Endothelial cell of umbilical vein (primary cell): Measurements from ENCODE around the gene CCDC177. TPM values are rescaled to one million over a fixed set of nuclear protein-coding genes. Genes with fewer than 3 reads are reported as not detected.

Experiments used
- BruUV-seq: library from RNA; stranded (reverse); fragments of 400-500 nt; replicated peaks from 2 replicates; lab custom pipeline; 2021; lab: Mats Ljungman, UMichigan
- CTCF ChIA-PET: fragments of 300-600, 350-600 bp; sonication (Branson Sonifier 250); formaldehyde crosslinking; loops from one replicate; lab custom pipeline; 2021; ENCODE audit warnings: antibody characterized with exemption, inconsistent platforms; lab: Charles Lee
- POLR2A ChIA-PET: fragments of 300-600, 350-600 bp; sonication (Branson Sonifier 250); formaldehyde crosslinking; loops from one replicate; lab custom pipeline; 2021; ENCODE audit warnings: antibody characterized with exemption, inconsistent platforms; lab: Charles Lee
- DNase-seq: peaks from one replicate; pipeline ENCODE4 v3.0.0-alpha.2; 2011; ENCODE audit warnings: low read depth, low spot score
- FAIRE-seq: peaks from 2 replicates; lab custom pipeline; 2011; peaks lifted over from hg19 to GRCh38; lab: Jason Lieb, UNC
- H2AFZ ChIP-seq: 2 replicates; pipeline ENCODE4 v1.6.0; 2012; ENCODE audit warnings: low read depth, low read length, control low read depth, inconsistent platforms
- H3K27ac ChIP-seq: 2 replicates; pipeline ENCODE4 v1.5.1; 2011; ENCODE audit warnings: low read depth, mild to moderate bottlenecking, control low read depth, low read length, moderate library complexity; ENCODE audit not compliant: insufficient read depth
- H3K27me3 ChIP-seq, 2 experiments: 2 replicates each; pipeline versions ENCODE4 v1.6.0 to v1.6.1; 2011; ENCODE audit warnings: low read length in 2 of 2, mixed read lengths in 1 of 2; ENCODE audit not compliant: control insufficient read depth in 2 of 2, insufficient read depth in 2 of 2
- H3K36me3 ChIP-seq, 2 experiments: 2 replicates in 1 of 2; 3 replicates in 1 of 2; pipeline ENCODE4 v1.5.1; 2011; ENCODE audit warnings: low read length in 2 of 2, mild to moderate bottlenecking in 1 of 2, moderate library complexity in 1 of 2; ENCODE audit not compliant: control insufficient read depth in 2 of 2, insufficient read depth in 2 of 2; ENCODE audit errors: extremely low read depth in 1 of 2
- H3K4me1 ChIP-seq: 3 replicates; pipeline ENCODE4 v1.5.1; 2011; ENCODE audit warnings: mild to moderate bottlenecking, low read length; ENCODE audit not compliant: control insufficient read depth, insufficient read depth; ENCODE audit errors: extremely low read depth
- H3K4me2 ChIP-seq: 2 replicates; pipeline ENCODE4 v1.6.1; 2011; ENCODE audit warnings: low read length, control low read depth, mixed read lengths; ENCODE audit not compliant: insufficient read depth
- H3K4me3 ChIP-seq, 3 experiments: fragments of 200-600 bp in 1 of 3; sonication (generic), shearing (Covaris generic) in 1 of 3; replicated peaks in 1 of 3; 2 replicates each; pipeline ENCODE4 v1.5.1; 2011 to 2016; ENCODE audit warnings: control low read depth in 3 of 3, low read length in 3 of 3, mild to moderate bottlenecking in 2 of 3, inconsistent platforms in 1 of 3, low read depth in 1 of 3, moderate library complexity in 1 of 3; ENCODE audit not compliant: insufficient read depth in 1 of 3
- H3K79me2 ChIP-seq: 2 replicates; pipeline ENCODE4 v1.6.0; 2012; ENCODE audit warnings: low read length, inconsistent platforms; ENCODE audit not compliant: control insufficient read depth, insufficient read depth
- H3K9ac ChIP-seq: replicated peaks from 2 replicates; pipeline ENCODE3; 2011; ENCODE audit warnings: low read length, control low read depth; ENCODE audit not compliant: insufficient read depth; ENCODE audit errors: extremely low read depth
- H3K9me1 ChIP-seq: replicated peaks from 3 replicates; pipeline ENCODE4 v1.6.0; 2011; ENCODE audit warnings: mild to moderate bottlenecking, low read length; ENCODE audit not compliant: control insufficient read depth, insufficient read depth; ENCODE audit errors: extremely low read depth
- H3K9me3 ChIP-seq: replicated peaks from 2 replicates; pipeline ENCODE4 v1.5.1; 2012; ENCODE audit warnings: low read length, inconsistent platforms; ENCODE audit not compliant: control insufficient read depth, insufficient read depth
- H4K20me1 ChIP-seq: replicated peaks from 2 replicates; pipeline ENCODE3; 2011; ENCODE audit warnings: mild to moderate bottlenecking, low read length; ENCODE audit not compliant: control insufficient read depth, insufficient read depth; ENCODE audit errors: extremely low read depth
- EZH2 ChIP-seq: IDR thresholded peaks from 2 replicates; pipeline ENCODE4 v1.6.1; 2012; ENCODE audit warnings: borderline replicate concordance, low read depth, mild to moderate bottlenecking, moderate library complexity, low read length, inconsistent platforms; ENCODE audit not compliant: severe bottlenecking
- FOS ChIP-seq: IDR thresholded peaks from 2 replicates; pipeline ENCODE4 v1.6.1; 2011; ENCODE audit warnings: mild to moderate bottlenecking, low read length, moderate library complexity, borderline replicate concordance; ENCODE audit not compliant: insufficient read depth
- GATA2 ChIP-seq: IDR thresholded peaks from 2 replicates; pipeline ENCODE4 v1.7.0; 2011; ENCODE audit warnings: low read depth, mild to moderate bottlenecking, moderate library complexity, mixed read lengths, low read length; ENCODE audit not compliant: insufficient read length, insufficient read depth
- JUN ChIP-seq: IDR thresholded peaks from 2 replicates; pipeline ENCODE4 v1.6.1; 2011; ENCODE audit warnings: borderline replicate concordance, low read depth; ENCODE audit not compliant: insufficient read length, insufficient read depth
- MAX ChIP-seq: IDR thresholded peaks from 2 replicates; pipeline ENCODE4 v1.6.1; 2011; ENCODE audit not compliant: insufficient read depth, insufficient read length
- MYC ChIP-seq: IDR thresholded peaks from one replicate; pipeline ENCODE4 v1.6.1; 2011; ENCODE audit warnings: mild to moderate bottlenecking, low read depth, low read length
- POLR2A ChIP-seq: IDR thresholded peaks from 2 replicates; pipeline ENCODE4 v1.6.1; 2012; ENCODE audit warnings: low read depth, mild to moderate bottlenecking, control low read depth, low read length
- POLR2AphosphoS5 ChIP-seq: IDR thresholded peaks from 2 replicates; pipeline ENCODE4 v1.6.1; 2012; ENCODE audit warnings: low read depth, mild to moderate bottlenecking, control low read depth, low read length, moderate library complexity; ENCODE audit not compliant: insufficient read depth
- dilution Hi-C: fragments of 300-500 bp; cut with MboI; formaldehyde crosslinking; loops from one replicate; pipeline ENCODE4 v1.15.0; 2019; ENCODE audit warnings: low sequenced_read_pairs; ENCODE audit not compliant: extremely low pct_ligation_motif_present
- intact Hi-C: fragments of 100-400 bp; cut with micrococcal nuclease; formaldehyde crosslinking; loops from one replicate; pipeline ENCODE4 v1.10.0; 2022
- polyA plus RNA-seq, 4 experiments: library from polyadenylated mRNA; depleted of rRNA in 3 of 4; stranded (reverse) in 3 of 4; unstranded in 1 of 4; fragments of >200 nt; gene quantifications; 2 replicates each; pipeline versions ENCODE4 v1.2.1 to v1.2.3, GENCODE V29; 2011 to 2012; ENCODE audit warnings: missing spikeins in 1 of 4
- total RNA-seq: library from RNA; stranded (reverse); gene quantifications from 2 replicates; pipeline ENCODE4 v1.2.3, GENCODE V29; 2021
- TF ChIP-seq, protein P1 (sequence below), 2 donors: IDR thresholded peaks; 1 replicate in 1 of 2; 2 replicates in 1 of 2; pipeline ENCODE4 v1.5.1; 2011; ENCODE audit warnings: low read length in 2 of 2, mild to moderate bottlenecking in 2 of 2, moderate library complexity in 2 of 2, control low read depth in 1 of 2, inconsistent platforms in 1 of 2, low read depth in 1 of 2; ENCODE audit not compliant: insufficient read depth in 1 of 2; ENCODE audit errors: extremely low read depth in 1 of 2

Gene CCDC177
- total and polyA plus RNA-seq, 2 donors (not counting 3 experiments of a cell fraction or from before 2014, with no cell fraction given) = not detected

GRCh38 chr14:69612014-69612782 is 37.5 kb upstream of the CCDC177 start:
- intact Hi-C loops = loop anchor here (1.0 to 2.0 kb wide), 2 partner anchors 13 to 39 kb away; no protein-coding TSS in a partner anchor
- FAIRE-seq (peak; percentile 61), DNase-seq (peak; percentile 51)
- H3K9me3 ChIP-seq = no peaks in the 10 kb centered on the region
- TF ChIP-seq POLR2AphosphoS5 (no peak), MAX (no peak), MYC (no peak), EZH2 (no peak), FOS (no peak), JUN (no peak), POLR2A (no peak), GATA2 (no peak)
- TF ChIP-seq, protein P1, sequence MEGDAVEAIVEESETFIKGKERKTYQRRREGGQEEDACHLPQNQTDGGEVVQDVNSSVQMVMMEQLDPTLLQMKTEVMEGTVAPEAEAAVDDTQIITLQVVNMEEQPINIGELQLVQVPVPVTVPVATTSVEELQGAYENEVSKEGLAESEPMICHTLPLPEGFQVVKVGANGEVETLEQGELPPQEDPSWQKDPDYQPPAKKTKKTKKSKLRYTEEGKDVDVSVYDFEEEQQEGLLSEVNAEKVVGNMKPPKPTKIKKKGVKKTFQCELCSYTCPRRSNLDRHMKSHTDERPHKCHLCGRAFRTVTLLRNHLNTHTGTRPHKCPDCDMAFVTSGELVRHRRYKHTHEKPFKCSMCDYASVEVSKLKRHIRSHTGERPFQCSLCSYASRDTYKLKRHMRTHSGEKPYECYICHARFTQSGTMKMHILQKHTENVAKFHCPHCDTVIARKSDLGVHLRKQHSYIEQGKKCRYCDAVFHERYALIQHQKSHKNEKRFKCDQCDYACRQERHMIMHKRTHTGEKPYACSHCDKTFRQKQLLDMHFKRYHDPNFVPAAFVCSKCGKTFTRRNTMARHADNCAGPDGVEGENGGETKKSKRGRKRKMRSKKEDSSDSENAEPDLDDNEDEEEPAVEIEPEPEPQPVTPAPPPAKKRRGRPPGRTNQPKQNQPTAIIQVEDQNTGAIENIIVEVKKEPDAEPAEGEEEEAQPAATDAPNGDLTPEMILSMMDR (IDR thresholded peaks at IDR 0.05; ENCODE audit: extremely low read depth in 1 of 2, insufficient read depth in 1 of 2, low read depth in 1 of 2, low read length in 2 of 2) = no peak
- peak overlapping the region; percentile 94 to 97 (median 96) for H3K4me3 ChIP-seq
- H2AFZ ChIP-seq = peak overlapping the region; percentile 89
- H3K27me3 ChIP-seq = no peaks in the 10 kb centered on the region
- peak overlapping the region; percentile 68 for H3K4me2 ChIP-seq
- ChIA-PET CTCF (interaction anchor here (0.8 to 3.5 kb wide), 11 partner anchors 10 to 115 kb away, joined by 3 to 19 read pairs (median 5); no protein-coding TSS in a partner anchor), POLR2A (interaction anchor here (1.1 to 1.5 kb wide), 3 partner anchors 101 to 155 kb away, joined by 3 to 5 read pairs (median 4); partner anchors contain the start of gene SRSF5)
- peak overlapping the region; percentile 89 for H3K27ac ChIP-seq
- H3K36me3 ChIP-seq = no peaks in the 10 kb centered on the region
- peaks cover 44% of the 10 kb centered on the region for H3K79me2 ChIP-seq
- BruUV-seq = no TSS peak
- peaks cover 34% of the 10 kb centered on the region for H3K4me1 ChIP-seq
- H3K9ac ChIP-seq = peak overlapping the region; percentile 92
- dilution Hi-C loops = no loop called here
- no peaks in the 10 kb centered on the region for H4K20me1 ChIP-seq
- no peaks in the 10 kb centered on the region for H3K9me1 ChIP-seq
